Ureter (tissue), 1 donor: ENCODE results near the gene ERC1. TPM values are rescaled to one million over a fixed set of nuclear protein-coding genes. Genes with fewer than 3 reads are reported as not detected.

Source experiments
- DNase-seq: peaks from one replicate; pipeline ENCODE4 v3.0.0-alpha.2; 2020; ENCODE audit warnings: low spot score
- total RNA-seq: library from RNA; stranded (reverse); gene quantifications from one replicate; pipeline ENCODE4 v1.2.4, GENCODE V29; 2023
- donor health status: DM: yes; HTN: yes; CAD: no.

The ERC1 gene
- total RNA-seq = 99.2 TPM

DNA sequence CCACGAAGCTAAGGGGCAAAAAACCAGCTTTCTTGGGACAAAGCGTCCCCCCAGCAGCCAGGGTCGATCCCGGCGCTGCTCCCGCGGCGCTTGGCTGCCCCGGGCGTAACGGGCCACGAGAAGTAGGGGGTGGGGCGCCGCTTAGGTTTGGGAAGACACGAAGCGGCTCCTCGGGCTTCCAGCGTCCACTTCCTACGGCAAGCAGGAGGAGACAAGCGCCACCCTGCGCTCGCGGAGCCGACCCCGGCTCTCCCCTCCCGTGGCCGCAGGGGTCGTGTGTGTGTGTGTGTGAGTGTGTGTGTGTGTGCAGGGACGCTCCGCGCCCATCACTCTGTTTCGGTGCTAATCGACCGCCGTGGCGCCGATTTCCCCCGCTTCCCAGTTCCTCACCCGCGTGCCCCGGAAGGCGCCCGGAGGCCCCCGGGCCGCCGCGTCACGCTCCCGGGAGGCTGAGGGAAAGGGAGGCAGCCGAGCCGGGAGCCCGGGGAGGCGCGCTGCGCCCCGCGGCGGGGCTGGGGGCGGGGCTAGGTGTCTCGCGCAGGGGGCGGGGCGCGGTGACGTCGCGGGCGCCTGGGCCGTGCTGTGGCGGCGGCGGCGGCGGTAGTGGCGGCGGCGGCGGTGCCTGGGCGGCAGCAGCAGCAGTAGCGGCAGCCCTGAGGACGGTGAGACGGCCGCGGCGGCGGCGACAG is at the start of gene ERC1:
Gene ERC1 (plus strand): TSS at position 563 of the 689 bp plus-strand sequence. CDS start 36,681 bp downstream, outside the sequence.
- peak; percentile 87 for DNase-seq

DNA sequence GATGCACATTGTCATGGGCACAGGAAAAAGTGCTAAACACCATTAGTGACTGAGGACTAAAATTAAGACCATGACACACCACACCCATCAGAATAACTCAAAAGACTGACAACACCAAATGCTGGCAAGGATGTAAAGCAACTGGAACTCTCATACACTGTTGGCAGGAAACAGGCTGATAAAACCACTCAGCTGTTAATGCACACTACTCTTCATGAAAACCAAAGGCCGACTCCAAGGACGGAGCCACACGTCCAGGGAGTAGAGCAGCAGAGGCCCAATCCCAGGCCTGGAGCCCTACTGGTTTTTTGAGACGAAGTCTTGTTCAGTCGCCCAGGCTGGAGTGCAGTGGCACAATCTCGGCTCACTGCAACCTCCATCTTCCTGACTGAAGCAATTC is 48.0 kb upstream of the ERC1 start:
- DNase-seq = no peak

DNA sequence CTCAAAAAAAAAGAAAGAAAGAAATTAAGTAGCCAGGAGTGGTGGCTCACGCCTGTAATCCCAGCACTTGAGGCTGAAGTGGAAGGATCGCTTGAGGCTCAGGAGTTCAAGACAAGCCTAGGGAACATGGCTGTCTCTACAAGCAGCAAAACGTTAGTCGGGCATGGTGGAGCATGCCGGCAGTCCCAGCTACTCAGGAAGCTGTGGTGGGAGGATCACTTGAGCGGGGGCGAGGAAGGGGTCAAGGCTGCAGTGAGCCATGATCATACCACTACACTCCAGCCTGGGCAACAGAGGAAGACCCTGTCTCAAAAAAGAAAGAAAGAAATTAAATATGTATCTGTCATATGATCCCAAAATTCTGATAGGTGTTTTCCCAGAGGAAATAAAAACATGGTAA is 46.8 kb upstream of the ERC1 start:
- DNase-seq = no peak

DNA sequence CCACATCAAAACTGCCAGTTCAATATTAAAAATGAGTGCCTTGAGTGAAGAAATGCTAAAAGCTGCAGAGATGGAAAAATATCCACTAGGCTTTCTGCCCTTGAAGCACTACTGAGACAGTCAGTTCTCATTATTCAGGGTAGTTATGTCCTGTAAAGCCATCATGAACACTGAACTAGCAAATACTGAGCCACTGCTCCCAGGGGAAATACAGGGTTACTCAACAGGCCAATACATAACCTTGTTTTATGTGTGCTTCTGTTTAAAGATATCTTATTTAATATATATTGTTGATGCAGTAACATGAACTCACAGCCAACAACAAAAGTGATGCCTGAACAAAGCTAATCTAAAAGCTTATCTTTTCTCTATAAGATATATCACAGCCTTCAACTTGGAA is 44.8 kb upstream of the ERC1 start:
- no peak for DNase-seq

DNA sequence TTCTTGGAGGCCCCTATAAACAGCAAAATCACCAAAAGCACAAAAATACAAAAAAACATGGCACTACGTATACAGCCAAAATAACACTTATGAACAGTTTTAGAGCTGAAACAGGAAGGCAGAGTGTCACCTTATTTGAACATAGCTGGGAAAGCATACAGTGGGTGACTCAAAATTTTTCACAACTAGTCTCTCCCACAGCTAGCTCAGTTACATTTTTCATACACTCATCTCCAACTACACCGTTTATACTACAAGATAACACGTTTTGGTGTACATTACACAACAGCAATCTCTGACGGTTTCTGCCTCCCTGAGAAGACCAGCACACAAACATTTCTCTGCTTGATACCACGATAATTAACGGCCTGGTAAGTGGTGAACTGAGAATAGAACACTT is 44.4 kb upstream of the ERC1 start:
- DNase-seq = no peak

DNA sequence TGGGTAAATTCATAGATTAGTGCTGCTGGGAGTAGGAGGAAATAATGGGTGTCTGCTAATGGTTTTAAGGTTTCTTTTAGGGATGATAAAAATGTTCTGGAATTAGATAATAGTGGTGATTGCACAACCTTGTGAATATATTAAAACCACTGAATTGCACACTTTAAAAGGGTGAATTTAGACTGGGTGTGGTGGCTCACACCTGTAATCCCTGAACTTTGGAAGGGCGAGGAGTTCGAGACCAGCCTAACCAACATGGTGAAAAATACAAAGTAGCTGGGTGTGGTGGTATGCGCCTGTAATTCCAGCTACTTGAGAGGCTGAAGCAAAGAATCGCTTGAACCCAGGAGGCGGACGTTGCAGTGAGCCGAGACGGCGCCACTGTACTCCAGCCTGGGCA is 42.8 kb upstream of the ERC1 start:
- DNase-seq = no peak

DNA sequence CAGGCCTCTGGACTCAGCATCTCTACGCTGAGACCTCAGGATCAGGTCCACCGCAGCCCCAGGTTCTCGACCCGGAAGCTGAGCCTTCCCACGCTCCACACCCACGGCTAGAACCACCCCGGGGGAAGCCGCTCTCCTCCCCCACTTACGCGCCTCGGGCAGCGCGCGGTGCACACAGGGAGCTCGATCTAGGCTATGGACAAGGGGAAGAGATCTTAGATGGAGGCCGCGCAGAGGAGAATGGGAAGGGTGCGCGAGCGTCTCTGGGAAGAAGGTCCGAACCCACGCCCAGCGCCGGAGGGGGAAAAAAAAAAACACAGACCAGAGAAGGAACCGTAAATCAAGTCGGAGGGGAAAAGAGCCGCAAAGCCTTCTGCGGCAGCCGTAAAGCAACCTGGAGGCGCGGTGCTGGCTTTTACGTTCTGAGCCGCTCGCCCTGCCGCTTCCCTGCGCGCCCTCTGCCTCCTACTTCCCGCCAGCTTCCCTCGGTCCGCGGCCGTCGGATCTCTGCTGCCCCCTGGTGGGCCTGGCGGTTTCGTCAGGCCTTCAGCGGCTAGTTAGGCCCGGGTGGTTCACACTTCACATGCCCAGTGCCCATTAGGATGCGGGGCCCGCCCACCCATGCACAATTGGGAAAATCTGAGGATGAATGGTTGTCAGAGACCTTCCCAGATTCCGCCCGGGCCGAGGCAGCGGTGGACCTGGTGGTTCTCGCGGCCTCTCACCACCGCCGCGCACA is 41.4 kb upstream of the ERC1 start, which contains the start of gene RAD52:
Gene RAD52 (minus strand): TSS at position 242 of the 739 bp plus-strand sequence. CDS start 16,636 bp downstream, outside the sequence.
- DNase-seq = peak; percentile 97

DNA sequence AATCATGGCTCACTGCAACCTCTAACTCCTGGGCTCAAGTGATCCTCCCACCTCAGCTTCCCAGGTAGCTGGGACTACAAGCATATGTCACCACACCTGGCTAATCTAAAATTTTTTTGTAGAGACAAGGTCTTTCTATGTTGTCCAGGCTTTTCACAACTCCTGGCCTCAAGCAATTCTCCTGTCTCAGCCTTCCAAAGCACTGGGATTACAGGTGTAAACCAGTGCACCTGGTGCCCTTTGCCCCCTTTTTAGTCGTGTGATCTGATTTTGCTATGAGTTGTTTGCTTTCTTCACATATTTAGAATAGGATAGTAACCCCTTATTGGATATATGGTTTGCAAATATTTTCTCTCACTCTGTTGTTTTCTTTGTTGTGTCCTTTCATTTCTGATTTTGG is 39.8 kb upstream of the ERC1 start:
- no peak for DNase-seq

DNA sequence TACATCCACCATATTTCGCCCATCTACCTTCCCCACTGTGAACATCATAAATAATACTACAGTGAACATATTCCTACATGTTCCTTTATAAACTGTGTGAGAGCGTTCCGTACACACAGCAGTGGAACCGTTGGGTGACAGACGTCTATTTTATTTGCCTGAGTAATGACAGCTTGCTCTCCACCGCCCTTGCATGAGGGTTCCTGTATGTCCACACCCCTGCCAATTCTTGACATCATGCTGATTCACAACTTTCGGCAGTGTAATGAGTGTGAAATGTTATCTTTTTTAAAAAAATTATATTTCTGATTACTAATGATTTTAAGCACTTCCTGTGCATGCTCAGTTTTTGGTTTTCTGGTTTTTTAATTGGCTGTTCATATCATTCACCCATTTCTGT is 37.2 kb upstream of the ERC1 start:
- DNase-seq = no peak

DNA sequence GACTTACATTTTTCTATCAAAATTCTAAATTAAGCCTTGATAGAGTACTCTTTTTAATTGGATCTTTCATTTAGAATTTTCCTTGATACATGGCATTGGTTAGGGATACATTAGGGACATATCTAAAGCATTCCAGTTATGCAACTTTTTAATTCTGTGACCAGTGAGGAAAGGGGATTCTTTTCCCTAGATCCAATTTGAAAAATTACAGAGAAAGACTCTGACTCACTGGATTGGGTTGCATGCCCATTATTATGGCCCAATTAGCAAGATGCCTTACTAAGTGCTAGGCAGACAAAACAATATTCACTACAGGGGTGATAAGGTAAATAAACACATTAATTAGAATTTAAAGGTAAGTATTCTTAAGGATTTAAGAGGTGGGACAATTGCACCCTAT is 36.3 kb upstream of the ERC1 start:
- no peak for DNase-seq

DNA sequence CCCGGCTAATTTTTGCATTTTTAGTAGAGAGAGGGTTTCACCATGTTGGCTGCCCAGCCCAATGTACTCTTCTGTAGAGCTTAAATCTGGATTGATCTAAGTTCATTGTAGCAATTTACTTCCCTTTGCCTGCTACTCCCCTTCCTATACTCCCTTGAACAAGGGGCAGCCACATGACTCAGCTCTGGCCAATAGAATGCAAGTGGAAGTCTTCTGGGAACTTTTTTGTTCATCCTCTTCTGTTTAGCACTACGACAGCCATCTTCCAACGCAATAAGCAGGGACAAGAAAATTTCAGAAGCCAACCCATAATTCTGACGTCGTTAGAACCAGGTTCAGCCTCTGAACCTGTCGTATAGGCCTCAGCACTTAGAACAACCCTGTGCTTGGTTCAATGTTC is 35.1 kb upstream of the ERC1 start:
- DNase-seq = no peak

DNA sequence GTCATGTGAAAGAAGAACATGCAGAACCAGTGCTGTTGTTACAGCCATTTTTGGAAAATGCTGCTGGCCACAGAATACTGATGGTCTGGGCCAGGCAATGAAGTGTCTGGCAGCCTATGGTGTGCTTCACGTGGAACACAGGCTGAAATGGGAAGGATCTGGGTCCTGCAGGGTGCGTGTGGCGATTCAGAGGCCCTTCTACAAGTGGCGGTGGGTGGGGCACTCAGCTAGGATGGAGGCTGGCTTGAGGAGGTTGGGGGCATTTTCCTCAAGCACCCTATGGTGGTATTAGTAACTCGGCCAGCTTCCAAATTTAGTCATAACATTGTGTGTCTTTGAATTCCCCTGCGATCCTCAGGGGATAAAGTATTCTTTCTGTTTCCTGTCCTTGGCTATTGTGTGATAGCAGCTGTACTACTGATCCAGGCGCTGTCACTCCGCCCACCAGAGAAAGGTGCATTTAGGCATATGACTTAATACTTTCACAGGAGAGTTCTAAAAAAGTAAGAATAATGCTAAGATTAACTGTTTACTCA is 32.4 kb upstream of the ERC1 start:
- no peak for DNase-seq

DNA sequence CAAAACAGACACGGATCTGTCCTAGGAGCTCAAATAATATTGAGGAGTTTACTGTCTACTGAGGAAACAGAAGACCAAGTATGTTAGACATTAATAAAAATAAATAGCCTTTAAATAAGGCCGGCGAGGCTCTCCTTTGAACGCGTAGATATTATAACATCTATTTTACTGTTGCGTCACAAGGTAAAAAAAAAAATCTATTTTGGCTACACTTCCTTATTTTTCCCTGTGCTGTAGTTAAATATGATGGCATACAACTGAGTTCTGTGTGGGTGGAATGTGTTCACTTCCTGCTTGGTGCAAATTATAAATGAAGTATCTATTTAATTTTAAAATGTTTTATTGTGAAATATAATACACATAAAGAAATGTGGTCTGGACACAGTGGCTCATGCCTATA is 24.3 kb upstream of the ERC1 start:
- DNase-seq = no peak

DNA sequence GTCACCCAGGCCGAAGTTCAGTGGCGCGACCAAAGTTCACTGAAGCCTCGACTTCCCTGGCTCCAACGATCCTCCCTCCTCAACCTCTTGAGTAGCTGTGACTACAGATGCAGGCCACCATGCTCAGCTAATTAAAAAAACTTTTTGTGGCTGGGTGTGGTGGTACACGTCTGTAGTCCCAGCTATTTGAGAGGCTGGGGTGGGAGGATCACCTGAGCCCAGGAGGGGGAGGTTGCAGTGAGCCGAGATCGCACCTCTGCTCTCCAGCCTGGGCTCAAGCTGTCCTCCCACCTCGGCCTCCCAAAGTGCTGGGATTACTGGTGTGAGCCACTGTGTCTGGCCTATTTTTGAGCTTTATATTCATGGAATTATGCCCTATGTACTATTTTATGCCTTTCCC is 23.4 kb upstream of the ERC1 start:
- DNase-seq = no peak

DNA sequence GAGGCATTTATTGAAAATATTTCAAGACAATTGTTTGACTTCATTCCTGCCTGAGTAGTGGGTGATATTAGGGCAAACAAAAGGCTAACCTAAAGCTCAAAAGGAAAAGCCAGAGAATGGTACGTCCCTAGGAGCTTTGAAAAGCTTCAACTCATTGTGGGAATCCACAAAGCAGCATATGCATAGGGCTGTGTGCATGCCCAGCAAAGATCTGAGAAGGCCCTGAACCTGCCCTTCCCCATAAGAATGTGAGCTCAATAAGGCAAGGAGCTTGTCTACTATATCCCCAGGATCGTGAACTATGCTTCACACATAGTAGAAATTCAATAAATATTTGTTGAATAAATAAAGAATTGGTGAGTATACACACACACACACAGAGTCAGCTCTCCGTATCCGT is 22.5 kb upstream of the ERC1 start:
- DNase-seq = no peak

DNA sequence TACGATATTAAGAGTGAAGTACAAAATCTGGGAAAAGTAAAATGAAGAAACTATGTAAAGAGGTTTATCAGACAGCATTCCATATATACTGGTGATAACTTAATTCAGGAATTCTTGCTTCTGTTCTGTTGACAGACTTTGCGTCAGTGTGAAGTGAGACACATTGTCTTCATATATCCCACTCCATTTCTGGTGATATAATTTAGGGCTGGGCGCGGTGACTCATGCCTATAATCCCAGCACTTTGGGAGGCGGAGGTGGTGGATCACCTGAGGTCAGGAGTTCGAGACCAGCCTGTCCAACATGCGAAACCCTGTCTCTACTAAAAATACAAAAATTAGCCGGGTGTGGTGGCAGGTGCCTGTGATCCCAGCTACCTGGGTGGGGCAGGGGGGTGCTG is 21.2 kb upstream of the ERC1 start:
- DNase-seq = no peak

DNA sequence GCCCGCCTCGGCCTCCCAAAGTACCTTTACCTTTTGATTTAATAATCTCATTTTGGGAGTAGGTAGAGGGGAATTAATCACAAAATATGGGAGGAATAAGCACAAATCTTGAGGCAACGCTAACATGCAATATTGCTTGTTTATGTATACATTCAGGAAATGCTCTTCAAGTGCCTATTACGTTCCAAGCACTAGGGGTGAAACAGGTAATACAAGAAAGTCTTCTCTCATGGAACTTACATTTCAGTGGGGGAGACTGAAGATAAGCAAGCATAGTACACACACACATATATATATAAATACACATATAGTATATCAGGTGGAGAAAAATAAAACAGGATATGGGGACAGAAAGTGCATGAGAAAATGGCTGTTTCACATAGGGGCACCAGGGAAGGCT is 19.0 kb upstream of the ERC1 start:
- no peak for DNase-seq

DNA sequence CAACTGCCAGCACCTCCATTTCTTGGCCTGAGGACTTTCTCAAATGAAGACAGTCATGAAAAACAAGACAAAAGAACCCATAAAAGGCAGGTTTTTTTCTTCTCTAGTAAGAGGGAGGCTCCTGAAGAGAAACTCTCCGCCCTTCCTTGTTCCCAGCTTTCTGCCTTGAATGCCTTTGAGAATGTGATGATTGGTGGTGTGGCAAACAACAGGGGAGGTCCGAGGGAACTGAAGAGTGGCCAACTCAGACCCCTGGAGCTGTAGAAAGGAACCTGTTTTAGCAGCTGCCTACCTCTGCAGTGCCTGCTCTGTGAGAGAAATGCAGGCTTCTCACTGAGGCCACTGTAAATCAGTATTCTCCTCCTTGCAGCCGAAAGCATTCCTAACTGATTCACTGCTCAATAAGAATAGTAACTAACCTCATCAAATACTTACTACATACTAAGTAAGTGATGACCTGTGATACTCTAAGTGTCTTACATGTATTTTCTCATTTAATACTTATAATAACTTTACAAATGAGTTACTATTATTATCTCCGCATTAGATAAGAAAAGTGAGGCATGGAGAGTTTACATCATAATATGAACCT is 16.7 kb upstream of the ERC1 start:
- DNase-seq = no peak

DNA sequence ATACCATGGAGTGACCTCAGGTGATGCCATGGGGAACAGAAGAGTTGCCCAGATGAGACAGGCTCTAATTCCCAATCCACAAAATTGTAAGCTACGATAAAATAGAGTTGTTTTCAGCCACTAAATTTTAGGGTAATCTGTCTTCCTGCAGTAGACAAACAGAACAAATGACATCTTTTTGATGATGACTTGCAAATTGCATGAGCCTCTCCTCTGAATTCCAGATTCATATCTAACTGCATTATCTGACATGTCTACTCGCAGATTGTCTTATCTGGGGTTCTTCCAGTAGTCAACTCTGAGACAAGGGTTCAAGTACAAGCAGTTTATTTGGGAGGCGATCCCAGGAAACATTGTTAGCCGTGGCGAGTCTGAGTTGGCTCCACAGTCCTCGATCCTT is 14.4 kb upstream of the ERC1 start:
- DNase-seq = no peak

DNA sequence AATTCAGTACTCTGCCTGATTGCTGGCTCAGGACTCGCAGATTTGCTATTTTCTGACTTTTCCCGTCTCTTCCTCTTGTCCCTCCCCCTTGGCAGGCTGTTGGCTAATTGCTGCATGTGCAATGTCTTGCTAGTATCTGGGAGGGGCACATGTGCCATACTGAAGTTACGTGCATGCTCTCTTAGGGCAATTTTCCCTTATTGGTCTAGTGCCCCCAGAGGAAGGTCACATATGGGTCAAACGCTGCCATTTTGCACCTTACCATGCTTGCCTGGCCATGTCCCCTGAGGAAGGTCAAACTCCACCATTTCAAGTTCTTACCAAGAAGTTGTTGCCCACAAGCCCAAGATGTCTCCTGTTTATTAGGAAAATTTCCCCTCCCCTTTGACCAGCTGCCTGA is 13.9 kb upstream of the ERC1 start:
- no peak for DNase-seq

DNA sequence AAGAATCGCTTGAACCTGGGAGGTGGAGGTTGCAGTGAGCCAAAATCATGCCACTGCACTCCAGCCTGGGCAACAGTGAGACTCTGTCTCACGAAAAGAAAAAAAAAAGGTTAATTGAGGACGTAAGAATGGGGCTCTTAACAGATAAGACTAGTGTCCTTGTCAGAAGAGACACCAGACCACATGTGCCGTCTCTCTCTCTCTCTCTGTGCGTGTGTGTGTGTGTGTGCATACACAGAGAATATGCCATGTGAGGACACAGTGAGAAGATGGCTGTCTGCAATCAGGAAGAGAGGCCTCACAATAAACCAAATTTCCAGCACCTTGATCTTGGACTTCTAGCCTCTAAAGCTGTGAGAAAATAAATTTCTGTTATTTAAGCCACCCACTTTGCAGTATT is 11.7 kb upstream of the ERC1 start:
- no peak for DNase-seq

DNA sequence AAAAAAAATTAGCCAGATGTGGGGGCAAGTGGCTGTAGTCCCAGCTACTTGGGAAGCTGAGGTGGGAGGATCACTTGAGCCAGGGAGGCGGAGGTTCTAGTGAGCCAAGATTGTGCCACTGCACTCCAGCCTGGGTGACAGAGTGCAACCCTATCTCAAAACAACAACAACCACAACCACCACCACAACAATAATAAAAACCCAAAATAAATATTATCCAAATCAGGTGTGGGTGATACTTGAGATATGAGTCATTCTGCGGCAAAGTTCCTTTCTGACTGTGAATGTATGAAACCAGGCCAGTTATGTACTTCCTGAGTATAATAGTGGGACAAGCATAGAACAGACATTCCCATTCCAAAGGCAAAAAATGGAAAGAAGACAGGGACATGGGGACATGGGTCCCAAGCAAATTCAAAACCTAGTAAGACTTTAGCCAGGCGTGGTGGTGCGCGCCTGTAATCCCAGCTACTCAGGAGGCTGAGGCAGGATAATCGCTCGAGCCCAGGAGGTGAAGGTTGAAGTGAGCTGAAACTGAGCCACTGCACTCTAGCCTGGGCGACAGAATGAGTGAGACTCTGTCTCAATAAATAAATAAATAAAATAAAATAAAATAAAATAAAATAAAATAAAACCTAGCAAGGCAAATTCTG is 9.7 kb upstream of the ERC1 start:
- DNase-seq = no peak
